ES-I3 (cell line): ENCODE data around the gene PIGT.
A peak's percentile ranks its signal among the peaks of the same experiment; 100 is the strongest.

ENCODE experiments used
- H3K36me3 ChIP-seq: 2 replicates; pipeline ENCODE4 v1.6.1; 2013; ENCODE audit warnings: mild to moderate bottlenecking, low read length, control low read depth, moderate library complexity; ENCODE audit not compliant: insufficient read depth
- H3K4me1 ChIP-seq: 2 replicates; pipeline ENCODE4 v1.6.1; 2013; ENCODE audit warnings: mild to moderate bottlenecking, control low read depth, low read length; ENCODE audit not compliant: insufficient read depth
- H3K9ac ChIP-seq: 2 replicates; pipeline ENCODE4 v1.6.1; 2013; ENCODE audit warnings: low read depth, mild to moderate bottlenecking, low read length, moderate library complexity
- H3K9me3 ChIP-seq: 2 replicates; pipeline ENCODE4 v1.6.1; 2013; ENCODE audit warnings: mild to moderate bottlenecking, low read length, moderate library complexity; ENCODE audit not compliant: control insufficient read depth, insufficient read depth

Gene PIGT

GRCh38 chr20:45387274-45387673 is 28.7 kb upstream of the PIGT start:
- no peaks in the 10 kb centered on the region for H3K36me3 ChIP-seq
- no peak overlapping the region for H3K9ac ChIP-seq
- no peaks in the 10 kb centered on the region for H3K4me1 ChIP-seq
- no peaks in the 10 kb centered on the region for H3K9me3 ChIP-seq

- no peaks in the 10 kb centered on the region for H3K4me1 ChIP-seq
- no peaks in the 10 kb centered on the region for H3K9me3 ChIP-seq
These were observed 25.0 kb upstream of the PIGT start for GRCh38 chr20:45390931-45391330.

GRCh38 chr20:45391559-45391958 is 24.4 kb upstream of the PIGT start:
- H3K36me3 ChIP-seq: no peaks in the 10 kb centered on the region
- no peaks in the 10 kb centered on the region for H3K4me1 ChIP-seq
- no peaks in the 10 kb centered on the region for H3K9me3 ChIP-seq
- H3K9ac ChIP-seq: no peak overlapping the region

More at GRCh38 chr20:45390931-45391330, 25.0 kb upstream of the PIGT start:
- Histone ChIP-seq H3K9ac (no peak overlapping the region), H3K36me3 (no peaks in the 10 kb centered on the region)

- Histone ChIP-seq H3K9ac (no peak overlapping the region), H3K36me3 (no peaks in the 10 kb centered on the region), H3K4me1 (no peaks in the 10 kb centered on the region), H3K9me3 (no peaks in the 10 kb centered on the region)
These were observed 23.2 kb upstream of the PIGT start for GRCh38 chr20:45392733-45393132.

- no peaks in the 10 kb centered on the region for H3K36me3 ChIP-seq
- H3K9ac ChIP-seq: no peak overlapping the region
- no peaks in the 10 kb centered on the region for H3K4me1 ChIP-seq
- H3K9me3 ChIP-seq: no peaks in the 10 kb centered on the region; the same call in 1 of the 2 replicates
These were observed 21.5 kb upstream of the PIGT start for GRCh38 chr20:45394221-45395113.

- Histone ChIP-seq H3K9me3 (peaks cover 2% of the 10 kb centered on the region; the same call in 1 of the 2 replicates), H3K9ac (no peak overlapping the region), H3K36me3 (no peaks in the 10 kb centered on the region), H3K4me1 (no peaks in the 10 kb centered on the region)
These were observed 20.9 kb upstream of the PIGT start for GRCh38 chr20:45395114-45395415.

GRCh38 chr20:45399018-45399417 is 16.9 kb upstream of the PIGT start:
- no peak overlapping the region for H3K9ac ChIP-seq
- H3K36me3 ChIP-seq: no peaks in the 10 kb centered on the region
- H3K9me3 ChIP-seq: peaks cover 15% of the 10 kb centered on the region
- H3K4me1 ChIP-seq: no peaks in the 10 kb centered on the region

GRCh38 chr20:45400346-45401031 is 15.5 kb upstream of the PIGT start:
- H3K9me3 ChIP-seq: peaks cover 15% of the 10 kb centered on the region
- no peaks in the 10 kb centered on the region for H3K36me3 ChIP-seq
- H3K4me1 ChIP-seq: no peaks in the 10 kb centered on the region
- no peak overlapping the region for H3K9ac ChIP-seq

- no peaks in the 10 kb centered on the region for H3K36me3 ChIP-seq
- no peak overlapping the region for H3K9ac ChIP-seq
- H3K4me1 ChIP-seq: peaks cover 7% of the 10 kb centered on the region; the same call in 1 of the 2 replicates
- peaks cover 15% of the 10 kb centered on the region for H3K9me3 ChIP-seq
These were observed 13.0 kb upstream of the PIGT start for GRCh38 chr20:45402946-45403345.

- H3K9ac ChIP-seq: no peak overlapping the region
- peaks cover 15% of the 10 kb centered on the region for H3K9me3 ChIP-seq
- H3K4me1 ChIP-seq: peaks cover 8% of the 10 kb centered on the region; the same call in 1 of the 2 replicates
- H3K36me3 ChIP-seq: peaks cover 1% of the 10 kb centered on the region; the same call in 1 of the 2 replicates
These were observed 11.5 kb upstream of the PIGT start for GRCh38 chr20:45404438-45404837.

GRCh38 chr20:45405571-45406259 is 10.2 kb upstream of the PIGT start:
- Histone ChIP-seq H3K9me3 (0 out of 2 replicates have a peak, but pooled peaks cover 9% of the 10 kb centered on the region), H3K36me3 (peaks cover 5% of the 10 kb centered on the region; the same call in 1 of the 2 replicates), H3K9ac (peak overlapping the region; percentile 70), H3K4me1 (peaks cover 8% of the 10 kb centered on the region; the same call in 1 of the 2 replicates)

- H3K9ac ChIP-seq: peak overlapping the region; percentile 70
- H3K9me3 ChIP-seq: 0 out of 2 replicates have a peak, but pooled peaks cover 2% of the 10 kb centered on the region
- H3K36me3 ChIP-seq: peaks cover 5% of the 10 kb centered on the region; the same call in 1 of the 2 replicates
- peaks cover 8% of the 10 kb centered on the region; the same call in 1 of the 2 replicates for H3K4me1 ChIP-seq
These were observed 9.5 kb upstream of the PIGT start for GRCh38 chr20:45406260-45407066.

- Histone ChIP-seq H3K9ac (peak overlapping the region; percentile 70), H3K36me3 (peaks cover 5% of the 10 kb centered on the region; the same call in 1 of the 2 replicates), H3K4me1 (peaks cover 8% of the 10 kb centered on the region; the same call in 1 of the 2 replicates), H3K9me3 (no peaks in the 10 kb centered on the region)
These were observed 8.7 kb upstream of the PIGT start for GRCh38 chr20:45407067-45407745.
